Measurements from ENCODE around the gene SPINT3.

SPINT3 gene

GRCh38 chr20:45515147-45515913 is at the start of gene SPINT3:
Gene SPINT3 (minus strand): TSS chr20:45515622. CDS start chr20:45515608, 14 bp downstream.
- no peak for DNase-seq (ENCODE audit: low read depth)

DNA sequence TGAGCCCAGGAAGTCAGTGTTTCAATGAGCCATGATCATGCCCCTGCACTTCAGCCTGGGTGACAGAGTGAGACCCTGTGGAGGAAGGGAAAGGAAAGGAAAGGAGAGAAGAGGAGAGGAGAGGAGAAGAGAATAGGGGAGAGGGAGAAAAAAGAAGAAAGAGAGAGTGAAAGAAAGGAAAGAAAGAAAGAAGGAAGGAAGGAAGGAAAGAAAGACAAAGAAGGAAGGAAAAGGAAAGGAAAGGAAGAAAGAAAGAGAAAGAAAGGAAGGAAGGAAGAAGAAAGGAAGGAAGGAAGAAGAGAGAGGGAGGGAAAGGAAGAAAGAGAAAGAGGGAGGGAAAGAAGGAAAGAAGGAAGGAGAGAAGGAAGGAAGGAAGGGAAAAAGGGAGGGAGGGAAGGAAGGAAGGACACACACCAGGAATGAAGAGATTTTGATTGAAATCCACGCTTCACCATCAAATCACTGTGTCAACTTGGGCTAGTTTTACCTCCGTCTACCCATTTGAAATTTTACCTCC is 49.4 kb upstream of the SPINT3 start:
- DNase-seq (ENCODE audit: low read depth), result no peak

GRCh38 chr20:45555198-45555597 is 39.8 kb upstream of the SPINT3 start:
- DNase-seq (ENCODE audit: low read depth), result no peak

GRCh38 chr20:45552456-45552855 is 37.0 kb upstream of the SPINT3 start:
- no peak for DNase-seq (ENCODE audit: low read depth)

DNA sequence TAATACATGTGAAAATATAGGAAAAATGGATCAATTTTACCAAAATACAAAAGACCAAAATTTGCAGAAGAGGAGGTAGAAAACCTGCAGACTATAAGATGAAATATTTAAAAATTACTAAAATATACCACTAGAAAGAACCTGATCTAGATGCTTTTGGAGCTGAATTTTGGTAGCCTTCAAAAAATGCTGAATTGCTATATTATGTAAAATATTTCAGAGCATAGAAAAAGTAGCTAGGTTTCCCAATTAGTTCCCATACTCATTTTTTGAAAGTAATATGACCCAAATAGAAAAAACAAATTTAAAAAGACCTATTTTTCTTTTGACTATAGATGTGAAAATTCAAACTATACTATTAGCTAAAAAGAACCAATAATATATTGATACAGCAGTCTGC is 35.3 kb upstream of the SPINT3 start:
- no peak for DNase-seq (ENCODE audit: low read depth)

DNA sequence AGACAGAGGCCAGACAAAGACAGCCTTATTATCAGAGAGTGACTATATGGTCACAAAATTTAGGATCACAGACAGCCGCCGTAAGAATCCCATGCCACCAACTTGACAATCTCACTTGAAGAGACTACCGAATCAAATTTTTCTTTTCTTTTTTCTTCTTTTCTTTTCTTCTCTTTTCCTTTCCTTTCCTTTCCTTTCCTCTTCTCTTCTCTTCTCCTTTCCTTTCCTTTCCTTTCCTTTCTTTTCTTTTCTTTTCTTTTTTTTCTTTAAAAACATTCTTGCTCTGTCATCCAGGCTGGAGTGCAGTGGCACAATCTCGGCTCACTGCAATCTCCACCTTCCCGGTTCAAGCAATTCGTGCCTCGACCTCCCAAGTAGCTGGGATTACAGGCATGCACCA is 33.0 kb upstream of the SPINT3 start:
- DNase-seq (ENCODE audit: low read depth), result no peak

DNA sequence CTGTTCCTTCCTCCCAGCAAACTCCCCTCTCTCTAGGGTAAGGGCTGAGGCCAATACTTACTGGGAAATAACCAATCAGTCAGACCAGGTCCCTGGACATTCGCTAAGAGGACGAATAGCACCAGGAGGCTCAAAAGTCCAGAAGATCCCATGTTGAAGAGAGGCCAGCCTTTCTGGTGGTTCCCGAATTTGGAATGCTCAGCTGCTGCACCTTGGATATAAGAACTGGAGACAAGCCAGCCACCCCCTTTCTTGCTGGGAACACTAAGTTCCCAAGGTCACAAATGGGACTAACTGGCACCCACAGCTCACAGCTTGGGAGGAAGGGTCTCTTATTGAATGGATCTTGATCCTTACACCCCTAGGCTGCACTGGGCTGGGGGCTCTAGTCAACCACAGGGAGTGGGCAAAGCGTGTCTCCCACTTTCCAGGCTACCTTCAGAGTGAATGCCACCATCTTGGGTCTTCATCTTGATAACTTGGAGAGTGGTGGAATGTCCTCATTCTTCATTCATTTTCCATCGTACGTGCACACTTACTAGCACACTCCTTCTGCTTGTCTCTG is 31.9 kb upstream of the SPINT3 start, which contains the start of gene EPPIN:
Gene EPPIN, minus strand, starts transcription at position 196 of the 565 bp plus-strand sequence. Its CDS starts 44 bp downstream, at position 152.
- no peak for DNase-seq (ENCODE audit: low read depth)

- DNase-seq (ENCODE audit: low read depth), result no peak
Observed at GRCh38 chr20:45545754-45546453, 30.5 kb upstream of the SPINT3 start.

DNA sequence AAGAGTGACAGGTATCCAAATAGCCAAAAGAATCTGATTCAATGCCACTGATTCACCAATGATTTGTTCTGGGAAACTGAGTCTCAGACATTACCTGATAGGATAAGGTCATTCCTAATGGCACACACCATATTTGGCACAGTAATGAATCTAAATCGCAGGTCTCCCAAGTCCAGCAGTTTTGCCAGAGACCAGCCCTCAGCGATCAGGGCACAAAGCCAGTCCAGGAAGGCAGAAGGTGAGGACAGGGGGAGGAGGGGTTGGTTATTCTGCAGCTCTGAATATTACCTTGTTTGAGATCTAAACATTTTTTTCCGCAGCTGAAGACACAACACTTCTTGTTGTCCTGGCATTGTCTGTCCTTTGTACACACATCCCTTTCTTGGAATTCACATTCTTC is 29.9 kb upstream of the SPINT3 start:
- DNase-seq (ENCODE audit: low read depth), result no peak

DNA sequence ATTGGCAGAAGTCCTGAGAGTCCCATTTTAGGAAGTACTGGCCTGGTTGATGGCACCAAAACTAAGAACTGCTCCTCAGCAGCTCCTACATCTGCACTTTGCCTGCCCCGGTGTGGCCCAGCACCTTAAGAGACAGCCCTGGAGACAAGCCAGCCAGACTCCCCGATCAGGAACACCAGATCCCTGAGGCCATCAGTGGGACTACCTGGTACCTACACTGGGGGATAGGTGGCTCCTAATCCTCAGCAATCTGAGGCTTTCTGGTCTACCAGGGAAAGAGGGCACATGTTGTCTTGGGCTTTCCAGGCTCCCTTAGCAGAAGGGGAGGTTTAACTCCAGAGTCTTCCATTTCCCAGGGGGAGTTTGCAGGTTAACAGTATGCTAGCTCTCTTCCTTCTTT is 24.0 kb upstream of the SPINT3 start, which contains the start of gene WFDC6:
Gene WFDC6, minus strand, starts transcription at position 101 of the 400 bp plus-strand sequence. Its CDS starts 75 bp downstream, at position 26.
- DNase-seq (ENCODE audit: low read depth), result no peak

GRCh38 chr20:45538209-45538799 is 22.9 kb upstream of the SPINT3 start:
- DNase-seq (ENCODE audit: low read depth), result no peak

DNA sequence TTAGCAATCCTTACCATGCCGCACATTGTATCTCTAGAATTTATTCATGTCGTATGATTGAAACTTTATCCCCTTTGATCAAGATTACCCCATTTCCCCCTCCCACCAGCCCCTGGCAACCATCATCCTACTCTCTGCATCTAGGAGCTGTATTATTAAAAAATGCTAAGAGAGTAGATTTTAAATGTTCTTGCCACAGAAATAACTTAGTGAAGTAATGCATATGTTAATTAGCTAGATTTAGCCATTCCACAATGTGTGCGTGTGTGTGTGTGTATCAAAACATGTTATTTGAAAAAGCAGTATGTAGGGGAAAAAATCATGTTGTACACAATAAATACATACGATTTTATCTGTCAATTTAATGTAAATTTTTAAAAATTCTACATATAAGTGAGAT is 11.9 kb upstream of the SPINT3 start:
- DNase-seq (ENCODE audit: low read depth), result no peak

- no peak for DNase-seq (ENCODE audit: low read depth)
Observed at GRCh38 chr20:45523821-45524220, 8.4 kb upstream of the SPINT3 start.

DNA sequence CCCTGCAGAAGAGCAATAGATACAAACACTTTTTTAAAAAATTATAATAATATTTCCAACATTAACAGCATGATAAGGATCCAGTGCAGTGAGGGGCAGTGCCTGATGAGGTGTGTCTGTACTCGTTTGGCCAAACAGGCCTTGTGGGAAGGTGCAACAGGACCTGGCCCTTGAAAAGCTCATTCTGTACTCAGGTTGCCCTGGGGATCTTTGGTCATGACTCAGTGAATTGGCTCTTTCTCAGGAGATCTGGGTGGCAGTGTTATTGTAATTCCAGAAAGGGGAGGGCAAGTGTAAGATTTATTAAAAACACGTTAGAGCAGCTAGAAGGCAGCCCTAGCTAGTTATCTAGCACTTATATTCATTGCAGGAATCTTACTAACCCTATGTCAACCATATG is 2.9 kb upstream of the SPINT3 start:
- no peak for DNase-seq (ENCODE audit: low read depth)

DNA sequence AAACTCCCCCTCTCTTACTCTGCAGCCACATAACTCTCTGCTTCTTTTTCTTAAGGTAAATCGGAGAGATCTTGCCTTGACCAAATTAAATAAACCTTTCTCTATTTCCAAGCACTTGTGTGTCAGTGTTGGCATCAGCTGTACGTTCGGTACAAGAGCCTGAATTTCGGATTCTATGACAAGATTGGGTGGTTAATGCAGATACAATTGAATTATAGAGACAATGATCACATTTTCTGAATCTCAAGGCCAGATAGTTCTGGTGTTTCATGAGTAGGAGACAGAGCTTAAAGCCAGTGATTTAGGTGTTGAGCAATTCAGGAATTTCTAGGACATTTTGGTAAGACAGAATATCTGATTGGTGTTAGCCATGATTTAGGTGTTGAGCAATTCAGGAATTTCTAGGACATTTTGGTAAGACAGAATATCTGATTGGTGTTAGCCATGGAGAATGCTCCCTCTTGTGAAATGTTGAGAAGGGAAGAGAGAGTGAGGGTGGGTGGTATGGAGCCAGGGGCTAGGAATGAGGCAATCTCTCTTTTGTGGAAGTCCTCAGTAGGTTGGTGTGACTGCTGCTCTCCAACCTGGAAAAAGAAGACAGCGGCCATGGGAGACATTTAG is 5.1 kb downstream of the SPINT3 start:
- DNase-seq (ENCODE audit: low read depth), result no peak

DNA sequence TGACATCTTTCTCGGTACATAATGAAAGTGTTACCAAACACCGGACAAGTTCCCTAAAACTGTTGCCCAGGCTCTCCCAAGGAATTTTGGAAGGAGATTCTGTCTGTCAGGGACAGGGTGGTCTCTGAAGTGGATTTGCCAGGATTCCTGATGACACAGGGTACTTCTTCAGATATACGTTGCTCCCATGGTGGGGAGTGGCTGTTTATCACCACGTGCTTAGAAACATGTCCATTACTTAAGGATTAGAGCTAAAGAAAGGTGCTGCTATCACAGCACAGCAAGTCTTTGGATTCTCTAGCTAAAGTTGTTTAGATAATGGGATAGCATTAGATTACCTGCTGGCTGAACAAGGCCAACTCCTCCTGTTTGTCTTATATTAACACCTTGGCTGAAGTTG is 6.3 kb downstream of the SPINT3 start:
- no peak for DNase-seq (ENCODE audit: low read depth)

GRCh38 chr20:45508068-45508886 is 7.1 kb downstream of the SPINT3 start:
- no peak for DNase-seq (ENCODE audit: low read depth)

GRCh38 chr20:45507011-45507820 is 8.2 kb downstream of the SPINT3 start:
- no peak for DNase-seq (ENCODE audit: low read depth)

DNA sequence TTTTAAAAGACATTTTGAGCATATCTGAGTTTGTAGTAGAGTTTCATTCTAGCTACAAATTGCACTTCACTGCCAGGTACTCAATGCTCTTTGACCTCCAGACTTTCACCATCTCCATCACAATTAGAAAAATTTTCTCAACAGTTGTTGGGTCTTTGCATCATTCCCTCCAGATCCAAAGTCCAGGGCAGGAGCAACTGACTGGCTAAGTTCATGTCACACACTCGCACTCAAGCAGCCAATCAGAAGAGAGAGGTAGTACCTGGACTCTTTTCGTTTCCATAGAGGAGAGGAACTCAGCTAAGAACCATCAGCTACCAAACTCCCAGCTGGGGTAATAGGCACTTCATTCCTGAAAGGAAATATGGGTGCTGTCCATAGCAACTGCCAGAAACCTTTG is 9.0 kb downstream of the SPINT3 start:
- DNase-seq (ENCODE audit: low read depth), result no peak

DNA sequence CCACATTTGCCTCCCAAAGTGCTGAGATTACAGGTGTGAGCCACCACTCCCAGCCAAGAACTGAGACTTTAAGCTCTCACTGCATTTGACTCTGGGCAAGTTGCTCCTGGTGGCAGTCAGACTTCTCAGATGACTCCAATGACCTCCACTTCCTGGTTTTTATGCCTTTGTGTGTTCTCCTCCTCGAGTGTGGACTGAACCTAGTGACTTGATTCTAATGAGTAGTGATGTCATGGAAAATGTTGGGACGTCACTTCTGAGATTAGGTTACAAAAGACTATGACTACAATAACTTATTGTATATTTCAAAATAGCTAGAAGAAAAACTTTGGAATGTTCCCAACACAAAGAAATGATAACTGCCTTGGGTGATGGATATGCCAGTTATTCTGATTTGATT is 12.0 kb downstream of the SPINT3 start:
- no peak for DNase-seq (ENCODE audit: low read depth)
